HFFc6 (cell line): ENCODE results near the gene ACTL7A. TPM values are rescaled to one million over a fixed set of nuclear protein-coding genes. Genes with fewer than 3 reads are reported as not detected.
"Not testable (repeated sequence)": the region's sequence is repeated elsewhere in the genome, so short reads cannot be mapped to it uniquely, and the experiment has no call there.

Experiments used
- DNase-seq: peaks from one replicate; pipeline ENCODE4 v3.0.0-alpha.2; 2018
- H3K27ac Mint-ChIP-seq: 2 replicates; pipeline ENCODE4 v1.8.0; 2020; ENCODE audit warnings: mild to moderate bottlenecking, mixed read lengths
- H3K27me3 Mint-ChIP-seq: 2 replicates; pipeline ENCODE4 v1.8.0; 2021; ENCODE audit warnings: mild to moderate bottlenecking, moderate library complexity, mixed read lengths; ENCODE audit not compliant: insufficient read depth
- H3K36me3 Mint-ChIP-seq: 2 replicates; pipeline ENCODE4 v1.8.0; 2021; ENCODE audit warnings: low read depth, mixed read lengths
- H3K4me1 Mint-ChIP-seq: 2 replicates; pipeline ENCODE4 v1.8.0; 2020; ENCODE audit warnings: low read depth, mixed read lengths
- H3K4me3 Mint-ChIP-seq: 2 replicates; pipeline ENCODE4 v1.8.0; 2020; ENCODE audit warnings: mild to moderate bottlenecking, moderate library complexity, mixed read lengths
- H3K9me3 Mint-ChIP-seq: 2 replicates; pipeline ENCODE4 v1.8.0; 2020; ENCODE audit warnings: mild to moderate bottlenecking, mixed read lengths
- CTCF ChIP-seq: fragments of 200-600 bp; sonication (generic); IDR thresholded peaks from 2 replicates; pipeline ENCODE4 v1.5.0; 2021; ENCODE audit warnings: antibody characterized with exemption, mild to moderate bottlenecking
- total RNA-seq, 6 experiments: library from RNA; stranded (reverse); fragmentation: NEBNext Ultra II Directional; extraction: Animal tissue kit (Norgen Biotek cat#: 25700); gene quantifications; 2 replicates in 1 of 6; 3 replicates in 5 of 6; pipeline ENCODE4 v1.2.3, GENCODE V29; 2021

The ACTL7A gene
- total RNA-seq, 6 experiments from 2014 or later, result not detected

GRCh38 chr9:108897324-108898096 lies 35.4 kb downstream of the ACTL7A start:
- Mint-ChIP-seq H3K36me3 (peaks cover 28% of the 10 kb centered on the region), H3K4me3 (no peak overlapping the region), H3K4me1 (no peaks in the 10 kb centered on the region), H3K27ac (no peak overlapping the region), H3K9me3 (no peaks in the 10 kb centered on the region), H3K27me3 (no peaks in the 10 kb centered on the region; the same call in 1 of the 2 replicates)
- no peak for DNase-seq
- TF ChIP-seq CTCF, result no peak

- DNase-seq, H3K9me3 Mint-ChIP-seq, H3K4me1 Mint-ChIP-seq, H3K4me3 Mint-ChIP-seq, H3K27me3 Mint-ChIP-seq, H3K27ac Mint-ChIP-seq: not testable (repeated sequence)
- peaks cover 35% of the 10 kb centered on the region for H3K36me3 Mint-ChIP-seq
Observed at GRCh38 chr9:108899023-108899695, 37.1 kb downstream of the ACTL7A start.

- TF ChIP-seq CTCF, result no peak
- DNase-seq, result no peak
- H3K27ac Mint-ChIP-seq, result no peak overlapping the region
- H3K4me3 Mint-ChIP-seq, result no peak overlapping the region
- no peaks in the 10 kb centered on the region for H3K4me1 Mint-ChIP-seq
- no peaks in the 10 kb centered on the region for H3K27me3 Mint-ChIP-seq
- peaks cover 33% of the 10 kb centered on the region for H3K36me3 Mint-ChIP-seq
- H3K9me3 Mint-ChIP-seq, result no peaks in the 10 kb centered on the region
Observed at GRCh38 chr9:108900176-108900575, 38.1 kb downstream of the ACTL7A start.

GRCh38 chr9:108903420-108904103 lies 41.5 kb downstream of the ACTL7A start:
- H3K27ac Mint-ChIP-seq, result no peak overlapping the region
- no peaks in the 10 kb centered on the region for H3K4me1 Mint-ChIP-seq
- no peak for DNase-seq
- no peak for TF ChIP-seq CTCF
- H3K4me3 Mint-ChIP-seq, result no peak overlapping the region
- H3K9me3 Mint-ChIP-seq, result no peaks in the 10 kb centered on the region
- H3K36me3 Mint-ChIP-seq, result peaks cover 28% of the 10 kb centered on the region
- H3K27me3 Mint-ChIP-seq, result no peaks in the 10 kb centered on the region

GRCh38 chr9:108904161-108904560 lies 42.1 kb downstream of the ACTL7A start:
- no peaks in the 10 kb centered on the region for H3K4me1 Mint-ChIP-seq
- no peaks in the 10 kb centered on the region for H3K27me3 Mint-ChIP-seq
- no peaks in the 10 kb centered on the region for H3K9me3 Mint-ChIP-seq
- no peak overlapping the region for H3K27ac Mint-ChIP-seq
- H3K4me3 Mint-ChIP-seq, result no peak overlapping the region
- DNase-seq, result no peak
- TF ChIP-seq CTCF, result no peak
- peaks cover 32% of the 10 kb centered on the region for H3K36me3 Mint-ChIP-seq

- TF ChIP-seq CTCF, result no peak
- Mint-ChIP-seq H3K4me3 (no peak overlapping the region), H3K9me3 (no peaks in the 10 kb centered on the region), H3K27me3 (no peaks in the 10 kb centered on the region), H3K27ac (no peak overlapping the region), H3K4me1 (no peaks in the 10 kb centered on the region), H3K36me3 (peaks cover 36% of the 10 kb centered on the region)
- DNase-seq, result no peak
Observed at GRCh38 chr9:108905494-108905893, 43.4 kb downstream of the ACTL7A start.
